SKM-1 (cell line): ENCODE data around the gene ACADL.

Experiments used
- DNase-seq: peaks from one replicate; lab custom pipeline; 2025; ENCODE audit not compliant: unreplicated experiment; lab: John Stamatoyannopoulos, UW

Gene ACADL

DNA sequence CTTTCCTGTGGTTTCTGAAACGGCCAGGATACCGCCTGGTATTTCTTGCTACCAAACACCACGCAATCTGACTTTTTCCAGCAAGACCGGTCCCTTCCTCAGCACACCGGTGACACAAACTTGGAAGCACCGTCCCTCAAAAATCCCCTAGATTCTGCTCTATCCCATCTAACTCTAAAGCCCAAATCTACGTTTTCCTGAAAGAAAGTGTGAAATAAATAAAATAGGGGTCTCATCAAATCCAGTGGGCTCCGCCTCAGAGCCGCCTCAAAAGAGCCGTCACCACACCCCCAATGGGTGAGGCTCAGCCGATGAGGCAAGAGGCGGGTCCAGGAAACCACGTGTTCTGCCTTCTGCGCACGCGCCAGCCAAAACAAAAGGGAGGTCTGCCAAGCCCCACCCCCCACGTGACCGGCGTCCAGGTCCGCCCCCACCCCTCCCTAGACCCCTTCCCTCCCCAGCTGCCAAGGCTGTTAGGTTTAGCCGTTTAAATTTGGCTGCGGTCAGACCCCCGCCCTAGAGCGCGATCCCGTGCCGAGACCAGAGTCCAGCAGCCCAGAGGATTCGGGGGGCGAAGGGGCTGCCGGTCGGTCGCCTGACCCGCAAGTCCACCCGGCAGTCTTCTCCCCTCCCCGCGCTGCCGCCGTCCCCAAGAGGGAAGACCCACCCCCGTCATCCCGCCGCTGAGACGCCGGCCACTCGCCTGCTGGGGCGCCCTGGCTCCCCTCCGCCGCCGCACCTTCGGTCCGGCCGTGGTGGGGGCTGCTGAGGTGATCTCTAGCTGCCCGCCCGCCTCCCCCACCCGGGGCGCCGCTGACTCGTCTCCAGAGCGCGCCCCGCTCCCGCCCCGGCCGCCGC lies 54.6 kb downstream of the ACADL start:
- peak; percentile 95 for DNase-seq

DNA sequence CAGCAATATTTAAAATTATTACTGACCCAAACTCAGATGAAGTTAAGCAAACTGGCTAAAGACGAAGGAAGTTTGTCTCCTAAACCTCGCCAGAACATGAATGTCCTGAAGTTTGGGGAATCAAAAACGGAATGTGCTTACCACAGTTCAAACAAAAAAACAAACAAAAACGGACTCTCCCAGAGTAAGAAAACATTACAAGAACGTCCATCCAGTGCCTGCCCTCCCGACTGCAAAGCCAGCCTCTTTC lies 55.1 kb downstream of the ACADL start:
- DNase-seq: no peak

DNA sequence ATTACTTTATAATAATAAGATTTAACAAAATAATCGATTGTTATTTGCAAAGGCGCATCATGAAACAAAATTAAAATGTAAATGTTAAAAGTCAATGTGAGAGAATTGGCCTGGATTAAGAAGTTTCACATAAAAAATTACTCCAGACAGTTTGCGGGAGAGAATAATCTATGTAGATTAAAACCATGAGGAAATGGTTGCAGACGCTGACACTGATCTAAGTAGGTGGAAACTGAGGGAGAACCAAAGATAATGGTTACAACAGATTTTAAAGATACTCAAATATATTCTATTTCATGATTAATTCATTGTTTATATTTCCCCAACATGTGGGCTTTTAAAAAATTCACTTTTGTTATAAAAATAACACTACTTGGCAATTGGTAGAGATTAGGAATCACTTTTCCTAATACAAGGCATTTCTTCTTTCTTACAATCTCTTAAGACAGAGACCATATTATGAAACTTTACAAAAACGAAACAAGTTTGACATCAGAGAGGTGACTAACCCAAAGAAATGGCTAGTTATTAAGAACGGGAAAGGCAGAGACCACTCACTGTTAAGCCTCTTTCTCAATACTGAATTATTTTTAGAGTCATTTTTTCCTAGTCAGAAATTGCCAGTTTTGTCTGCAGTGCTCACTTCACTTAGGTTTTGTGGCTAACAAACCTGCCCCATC lies 55.6 kb downstream of the ACADL start:
- DNase-seq: peak; percentile 36

DNA sequence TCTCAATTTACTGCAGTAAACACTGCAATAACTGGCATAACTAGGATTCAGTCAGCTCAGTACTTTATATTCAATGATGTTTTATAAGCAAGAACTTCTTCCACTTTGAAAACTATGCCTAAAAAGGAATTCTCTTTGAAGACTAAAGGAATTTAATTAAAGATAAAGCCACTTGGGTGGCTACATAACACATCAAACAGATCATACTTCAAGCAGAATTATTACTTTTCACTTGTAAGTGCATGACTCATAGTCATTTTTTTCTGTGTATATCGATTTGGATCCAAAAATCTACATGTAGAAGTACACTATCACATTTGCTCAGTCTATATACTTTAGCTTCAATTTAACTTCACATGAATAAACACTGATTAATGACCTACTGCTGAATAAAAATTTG lies 58.0 kb downstream of the ACADL start:
- no peak for DNase-seq

DNA sequence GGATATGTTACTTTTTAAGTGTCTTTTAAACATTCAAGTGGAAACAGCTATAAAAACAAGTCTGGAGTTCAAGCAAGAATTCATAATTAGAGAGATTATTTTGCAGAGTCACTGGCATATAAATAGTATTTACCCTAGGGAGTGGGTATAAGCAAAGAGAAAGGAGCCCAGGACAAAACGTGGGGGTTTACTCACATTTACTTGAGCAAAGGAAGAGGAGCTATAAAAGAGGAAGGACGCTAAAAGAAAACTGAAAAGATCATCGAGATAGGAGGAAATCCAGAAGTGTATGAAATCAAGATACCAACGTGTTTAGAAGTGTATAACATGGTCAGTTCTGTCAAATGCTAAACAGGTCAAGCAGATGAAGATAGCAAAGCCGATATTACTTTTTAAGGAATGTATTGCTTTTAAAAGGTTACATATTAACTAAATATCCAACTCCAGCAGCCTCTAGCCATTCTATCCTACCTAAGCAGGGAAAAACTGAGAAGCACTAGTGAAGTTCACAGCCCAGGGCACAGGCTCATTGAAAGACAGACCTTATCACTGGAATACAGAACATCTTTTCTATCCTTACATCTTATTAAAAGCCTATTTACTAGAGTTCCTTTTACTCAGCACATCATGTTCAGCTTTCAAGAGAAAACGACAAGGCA lies 62.7 kb downstream of the ACADL start:
- peak; percentile 49 for DNase-seq

DNA sequence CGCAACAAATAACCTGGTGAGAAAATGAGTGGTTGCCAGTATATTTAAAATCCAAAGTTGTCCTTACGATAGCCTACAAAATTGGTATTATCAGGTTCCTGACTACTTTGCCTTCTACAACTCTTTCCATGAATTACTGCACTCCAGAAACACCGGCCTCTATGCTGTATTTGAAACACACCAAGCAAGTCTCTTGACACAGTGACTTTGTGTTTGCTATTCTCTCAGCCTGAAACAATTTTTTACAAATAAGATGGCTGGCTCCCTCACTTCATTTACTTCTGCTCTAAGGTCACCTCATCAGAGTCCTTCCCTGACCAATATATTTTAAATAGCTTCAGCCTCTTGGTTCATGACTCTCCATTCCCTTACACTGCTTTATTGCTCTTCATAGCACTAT lies 66.2 kb downstream of the ACADL start:
- DNase-seq: no peak

DNA sequence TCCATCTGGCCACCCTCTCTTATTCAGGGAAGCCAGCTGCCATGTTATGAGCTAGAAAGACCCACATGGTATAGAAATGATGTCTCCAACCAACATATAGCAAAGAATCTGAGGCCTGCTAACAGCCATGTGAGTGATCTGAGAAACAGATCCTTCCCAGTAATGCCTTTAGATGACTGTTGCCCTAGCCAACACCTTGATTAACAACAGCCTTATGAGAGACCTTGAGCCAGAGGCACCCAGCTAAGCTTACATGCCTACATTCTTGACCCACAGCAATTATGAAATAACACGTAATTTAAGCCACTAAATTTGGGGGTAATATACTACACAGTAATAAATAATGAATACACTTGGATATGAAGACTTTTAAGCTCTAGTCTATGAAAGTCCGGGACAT lies 67.0 kb downstream of the ACADL start:
- DNase-seq: no peak

DNA sequence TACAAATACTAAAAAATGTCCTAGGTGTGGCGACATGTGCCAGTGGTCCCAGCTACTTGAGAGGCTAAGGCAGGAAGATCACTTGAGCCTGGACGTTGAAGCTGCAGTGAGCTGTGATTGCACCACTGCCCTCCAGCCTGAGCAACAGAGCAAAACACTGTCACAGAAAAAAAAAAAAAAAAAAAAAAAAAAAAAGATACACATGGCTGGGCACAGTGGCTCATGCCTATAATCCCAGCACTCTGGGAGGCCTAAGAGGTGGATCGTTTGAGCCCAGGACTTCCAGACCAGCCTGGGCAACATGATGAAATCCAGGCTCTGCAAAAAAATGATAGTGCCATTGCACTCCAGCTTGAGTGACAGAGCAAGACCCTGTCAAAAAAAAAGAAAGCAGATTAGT lies 67.7 kb downstream of the ACADL start:
- DNase-seq: no peak

DNA sequence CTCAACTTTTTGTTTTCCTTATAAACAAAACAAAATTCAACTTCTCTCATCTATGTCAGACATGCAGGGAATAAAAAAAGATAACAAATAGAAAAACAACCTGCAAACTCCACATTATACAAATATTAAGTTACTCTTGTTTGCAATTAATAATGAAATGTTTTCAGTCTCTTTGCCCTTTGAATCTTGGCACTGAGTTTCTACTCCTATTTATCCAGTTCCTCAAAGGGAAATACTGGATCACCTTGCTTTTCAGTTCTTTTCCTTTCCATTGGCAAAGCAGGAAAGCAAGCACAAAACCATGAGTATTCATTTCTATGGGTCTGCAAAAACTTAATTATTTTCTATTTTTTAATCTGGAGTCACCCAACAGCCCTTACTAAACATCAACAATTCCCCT lies 77.6 kb downstream of the ACADL start:
- no peak for DNase-seq
